GM12878 (cell line): ENCODE data around the gene RBM15B. TPM values are rescaled to one million over a fixed set of nuclear protein-coding genes. Genes with fewer than 3 reads are reported as not detected.

Experiments
- NR2F1 ChIP-seq: fragments of 450-650 bp; conservative IDR thresholded peaks from 2 replicates; pipeline ENCODE4 v1.6.1; 2017; ENCODE audit warnings: mild to moderate bottlenecking
- polyA plus RNA-seq, 11 experiments: library from polyadenylated mRNA; depleted of rRNA in 4 of 11; unstranded in 6 of 11; stranded (reverse) in 5 of 11; fragments of >200 nt; fragmentation: Nextera tagmentation in 4 of 11; fragmentation: Illumina TruSeq in 1 of 11; extraction: Ambion mirVana in 4 of 11; extraction: Trizol in 1 of 11; gene quantifications; 1 replicate in 1 of 11; 2 replicates in 10 of 11; pipeline versions ENCODE4 v1.2.1 to v1.2.3, GENCODE V29; 2011 to 2016; ENCODE audit warnings: inconsistent platforms in 2 of 11, missing spikeins in 2 of 11, low read depth in 1 of 11
- total RNA-seq, 4 experiments: library from RNA; depleted of rRNA in 3 of 4; stranded (reverse); fragments of >200 nt in 3 of 4; fragmentation: Illumina TruSeq in 1 of 4; extraction: Trizol in 1 of 4; gene quantifications; 2 replicates each; pipeline versions ENCODE4 v1.2.1 to v1.2.3, GENCODE V29; 2013 to 2021
- TF ChIP-seq, protein P1 (sequence below): IDR thresholded peaks from 2 replicates; pipeline ENCODE4 v1.6.1; 2012; ENCODE audit warnings: improper control_type of control experiment, low read depth, low read length; ENCODE audit not compliant: insufficient replicate concordance
- TF ChIP-seq, protein P2 (sequence below): fragments of 450-650 bp; IDR thresholded peaks from 2 replicates; pipeline ENCODE4 v1.6.1; 2016; ENCODE audit warnings: mild to moderate bottlenecking, moderate library complexity, borderline replicate concordance

Gene RBM15B
- total and polyA plus RNA-seq, 10 of the 15 experiments (the other 5 are each of a cell fraction or from before 2014, with no cell fraction given) = 2.4 to 34.5 (median 19.1) TPM

DNA sequence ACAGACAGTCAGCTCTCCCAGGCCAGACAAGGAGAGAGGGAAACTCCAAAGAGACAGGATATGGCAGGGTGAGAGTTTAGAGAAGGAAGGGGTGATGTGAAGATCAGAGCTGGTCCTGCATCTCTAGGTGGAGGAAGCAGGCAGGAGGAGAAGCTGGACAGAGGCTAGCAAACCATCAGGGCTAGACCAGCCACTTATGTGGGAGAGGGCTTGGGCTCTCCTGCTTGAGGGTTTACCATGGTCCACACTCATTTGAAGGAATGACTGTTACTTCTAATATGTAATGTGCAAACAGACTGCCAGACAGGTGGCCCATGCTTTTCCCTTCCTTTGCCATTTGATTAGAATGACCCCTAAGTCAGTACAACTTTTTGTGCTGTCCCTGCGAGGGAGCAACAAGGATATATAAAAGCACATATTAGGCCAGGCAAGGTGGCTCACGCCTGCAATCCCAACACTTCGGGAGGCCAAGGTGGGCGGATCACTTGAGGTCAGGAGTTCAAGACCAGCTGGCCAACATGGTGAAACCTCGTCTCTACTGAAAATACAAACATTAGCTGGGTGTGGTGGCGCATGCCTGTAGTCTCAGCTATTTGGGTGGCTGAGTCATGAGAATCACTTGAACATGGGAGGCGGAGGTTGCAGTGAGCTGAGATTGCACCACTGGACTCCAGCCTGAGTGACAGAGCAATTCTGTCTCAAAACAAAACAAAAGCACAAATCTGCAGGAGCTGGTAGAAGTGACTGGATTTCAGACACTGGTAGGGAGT lies 47.0 kb upstream of the RBM15B start (continued):
- TF ChIP-seq, protein P1, sequence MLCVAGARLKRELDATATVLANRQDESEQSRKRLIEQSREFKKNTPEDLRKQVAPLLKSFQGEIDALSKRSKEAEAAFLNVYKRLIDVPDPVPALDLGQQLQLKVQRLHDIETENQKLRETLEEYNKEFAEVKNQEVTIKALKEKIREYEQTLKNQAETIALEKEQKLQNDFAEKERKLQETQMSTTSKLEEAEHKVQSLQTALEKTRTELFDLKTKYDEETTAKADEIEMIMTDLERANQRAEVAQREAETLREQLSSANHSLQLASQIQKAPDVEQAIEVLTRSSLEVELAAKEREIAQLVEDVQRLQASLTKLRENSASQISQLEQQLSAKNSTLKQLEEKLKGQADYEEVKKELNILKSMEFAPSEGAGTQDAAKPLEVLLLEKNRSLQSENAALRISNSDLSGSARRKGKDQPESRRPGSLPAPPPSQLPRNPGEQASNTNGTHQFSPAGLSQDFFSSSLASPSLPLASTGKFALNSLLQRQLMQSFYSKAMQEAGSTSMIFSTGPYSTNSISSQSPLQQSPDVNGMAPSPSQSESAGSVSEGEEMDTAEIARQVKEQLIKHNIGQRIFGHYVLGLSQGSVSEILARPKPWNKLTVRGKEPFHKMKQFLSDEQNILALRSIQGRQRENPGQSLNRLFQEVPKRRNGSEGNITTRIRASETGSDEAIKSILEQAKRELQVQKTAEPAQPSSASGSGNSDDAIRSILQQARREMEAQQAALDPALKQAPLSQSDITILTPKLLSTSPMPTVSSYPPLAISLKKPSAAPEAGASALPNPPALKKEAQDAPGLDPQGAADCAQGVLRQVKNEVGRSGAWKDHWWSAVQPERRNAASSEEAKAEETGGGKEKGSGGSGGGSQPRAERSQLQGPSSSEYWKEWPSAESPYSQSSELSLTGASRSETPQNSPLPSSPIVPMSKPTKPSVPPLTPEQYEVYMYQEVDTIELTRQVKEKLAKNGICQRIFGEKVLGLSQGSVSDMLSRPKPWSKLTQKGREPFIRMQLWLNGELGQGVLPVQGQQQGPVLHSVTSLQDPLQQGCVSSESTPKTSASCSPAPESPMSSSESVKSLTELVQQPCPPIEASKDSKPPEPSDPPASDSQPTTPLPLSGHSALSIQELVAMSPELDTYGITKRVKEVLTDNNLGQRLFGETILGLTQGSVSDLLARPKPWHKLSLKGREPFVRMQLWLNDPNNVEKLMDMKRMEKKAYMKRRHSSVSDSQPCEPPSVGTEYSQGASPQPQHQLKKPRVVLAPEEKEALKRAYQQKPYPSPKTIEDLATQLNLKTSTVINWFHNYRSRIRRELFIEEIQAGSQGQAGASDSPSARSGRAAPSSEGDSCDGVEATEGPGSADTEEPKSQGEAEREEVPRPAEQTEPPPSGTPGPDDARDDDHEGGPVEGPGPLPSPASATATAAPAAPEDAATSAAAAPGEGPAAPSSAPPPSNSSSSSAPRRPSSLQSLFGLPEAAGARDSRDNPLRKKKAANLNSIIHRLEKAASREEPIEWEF = no peak
- no peak for TF ChIP-seq NR2F1
- TF ChIP-seq, protein P2, sequence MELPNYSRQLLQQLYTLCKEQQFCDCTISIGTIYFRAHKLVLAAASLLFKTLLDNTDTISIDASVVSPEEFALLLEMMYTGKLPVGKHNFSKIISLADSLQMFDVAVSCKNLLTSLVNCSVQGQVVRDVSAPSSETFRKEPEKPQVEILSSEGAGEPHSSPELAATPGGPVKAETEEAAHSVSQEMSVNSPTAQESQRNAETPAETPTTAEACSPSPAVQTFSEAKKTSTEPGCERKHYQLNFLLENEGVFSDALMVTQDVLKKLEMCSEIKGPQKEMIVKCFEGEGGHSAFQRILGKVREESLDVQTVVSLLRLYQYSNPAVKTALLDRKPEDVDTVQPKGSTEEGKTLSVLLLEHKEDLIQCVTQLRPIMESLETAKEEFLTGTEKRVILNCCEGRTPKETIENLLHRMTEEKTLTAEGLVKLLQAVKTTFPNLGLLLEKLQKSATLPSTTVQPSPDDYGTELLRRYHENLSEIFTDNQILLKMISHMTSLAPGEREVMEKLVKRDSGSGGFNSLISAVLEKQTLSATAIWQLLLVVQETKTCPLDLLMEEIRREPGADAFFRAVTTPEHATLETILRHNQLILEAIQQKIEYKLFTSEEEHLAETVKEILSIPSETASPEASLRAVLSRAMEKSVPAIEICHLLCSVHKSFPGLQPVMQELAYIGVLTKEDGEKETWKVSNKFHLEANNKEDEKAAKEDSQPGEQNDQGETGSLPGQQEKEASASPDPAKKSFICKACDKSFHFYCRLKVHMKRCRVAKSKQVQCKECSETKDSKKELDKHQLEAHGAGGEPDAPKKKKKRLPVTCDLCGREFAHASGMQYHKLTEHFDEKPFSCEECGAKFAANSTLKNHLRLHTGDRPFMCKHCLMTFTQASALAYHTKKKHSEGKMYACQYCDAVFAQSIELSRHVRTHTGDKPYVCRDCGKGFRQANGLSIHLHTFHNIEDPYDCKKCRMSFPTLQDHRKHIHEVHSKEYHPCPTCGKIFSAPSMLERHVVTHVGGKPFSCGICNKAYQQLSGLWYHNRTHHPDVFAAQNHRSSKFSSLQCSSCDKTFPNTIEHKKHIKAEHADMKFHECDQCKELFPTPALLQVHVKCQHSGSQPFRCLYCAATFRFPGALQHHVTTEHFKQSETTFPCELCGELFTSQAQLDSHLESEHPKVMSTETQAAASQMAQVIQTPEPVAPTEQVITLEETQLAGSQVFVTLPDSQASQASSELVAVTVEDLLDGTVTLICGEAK = no peak
